Retina (tissue), 1 donor: ENCODE data around the gene KHDC4.

Source experiments
- DNase-seq: peaks from one replicate; pipeline ENCODE4 v3.0.0-alpha.2; 2016

Gene KHDC4

DNA sequence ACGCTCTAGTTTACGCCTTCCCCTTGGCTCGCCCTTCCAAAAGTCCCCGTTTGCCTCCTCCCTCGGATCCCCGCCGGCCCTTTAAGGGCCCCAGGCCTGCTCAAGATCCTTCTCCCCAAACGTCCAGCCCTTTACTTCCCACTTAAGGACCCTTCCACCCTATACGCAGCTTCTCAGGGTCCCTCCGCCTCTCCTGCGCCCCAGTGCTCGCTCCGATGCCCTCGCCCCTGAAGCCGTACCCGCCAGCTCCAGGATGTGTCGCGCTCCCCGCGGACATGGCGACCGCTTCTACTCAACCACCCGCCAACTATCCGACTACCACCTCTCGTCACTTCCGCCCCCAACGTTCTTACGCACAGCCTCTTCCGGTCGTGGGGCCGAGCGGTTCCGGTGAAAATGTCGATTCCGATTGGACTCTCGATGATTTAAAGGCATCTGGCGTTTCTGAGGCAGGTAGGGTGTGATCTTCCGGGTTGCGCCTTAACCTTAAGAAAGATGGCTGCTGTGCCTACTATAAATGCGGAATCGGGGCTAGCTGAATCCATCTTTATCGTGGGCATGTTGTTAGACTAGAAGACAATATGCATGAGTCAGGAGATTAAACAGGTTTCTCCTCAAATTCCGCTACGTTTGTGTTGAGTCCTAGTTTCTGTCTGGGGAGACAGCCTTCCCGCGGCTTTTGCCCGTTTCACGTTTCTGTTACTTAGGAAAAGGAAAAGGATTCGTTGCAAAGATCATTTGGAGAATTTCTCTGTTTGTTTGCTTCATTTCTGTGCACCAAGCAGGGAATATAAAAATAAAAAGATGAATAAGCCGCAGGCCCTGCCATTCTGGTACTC, at the start of gene KHDC4:
Gene KHDC4, minus strand, starts transcription at position 317 of the 839 bp plus-strand sequence. Its CDS starts 40 bp downstream, at position 277.
- DNase-seq = peak; percentile 97

DNA sequence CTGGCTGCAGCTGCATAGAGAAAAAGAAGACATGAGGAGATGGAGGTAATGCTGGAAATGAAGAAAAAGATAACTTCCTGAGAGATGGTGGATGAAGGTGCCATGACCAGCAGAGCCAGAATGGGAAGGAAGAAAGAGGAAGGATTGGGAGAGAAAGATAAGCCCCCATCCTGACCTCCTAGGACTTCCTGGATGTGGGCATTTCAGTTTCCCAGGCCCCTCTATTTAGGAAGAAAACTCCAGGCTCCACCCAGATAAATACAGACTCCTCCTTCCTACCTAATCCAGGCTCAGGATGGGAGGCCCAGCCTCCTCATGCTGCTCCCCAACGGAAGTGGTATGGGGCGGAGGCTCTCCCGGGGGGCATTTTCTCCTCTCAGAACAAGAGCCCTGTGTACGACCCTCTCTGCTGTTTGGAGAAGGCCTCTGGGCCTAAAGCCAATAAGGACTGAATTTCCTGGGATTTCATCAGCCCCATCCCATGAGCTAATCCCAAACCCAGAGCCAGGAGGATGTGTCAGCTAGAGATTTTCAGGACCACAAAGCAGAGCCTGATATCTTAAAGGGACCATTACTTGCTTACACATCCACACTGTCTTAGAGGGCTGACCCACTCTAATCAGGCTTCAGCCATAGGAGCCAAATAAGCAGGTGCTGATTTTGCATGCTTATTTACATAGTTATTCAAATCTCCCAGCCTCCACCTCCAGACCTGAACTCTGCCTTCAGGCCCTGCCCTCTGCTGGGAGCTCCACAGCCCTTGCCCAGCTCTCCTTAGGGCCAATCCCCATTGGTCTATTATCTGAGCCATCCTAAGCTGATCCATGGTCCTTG, 49.2 kb upstream of the KHDC4 start:
- DNase-seq = no peak

DNA sequence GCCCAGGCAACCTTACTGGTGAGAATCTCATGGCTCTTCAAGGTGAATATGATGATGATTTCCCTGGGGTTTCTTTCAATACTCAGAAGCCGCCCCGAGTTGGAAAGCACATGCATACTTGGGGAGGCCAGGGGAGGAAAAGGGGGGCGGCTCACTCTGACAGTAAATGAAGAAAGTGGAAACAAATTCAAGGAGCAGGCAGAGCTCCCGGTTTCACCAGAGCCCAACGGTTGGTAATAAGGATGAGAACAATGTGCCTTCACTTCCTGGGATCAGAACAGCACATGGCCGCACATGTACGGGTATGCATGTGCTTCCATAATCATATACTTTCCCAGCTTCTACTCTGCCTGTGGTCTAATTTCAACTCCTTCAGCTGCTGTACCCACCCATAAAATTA, 47.9 kb upstream of the KHDC4 start:
- no peak for DNase-seq

DNA sequence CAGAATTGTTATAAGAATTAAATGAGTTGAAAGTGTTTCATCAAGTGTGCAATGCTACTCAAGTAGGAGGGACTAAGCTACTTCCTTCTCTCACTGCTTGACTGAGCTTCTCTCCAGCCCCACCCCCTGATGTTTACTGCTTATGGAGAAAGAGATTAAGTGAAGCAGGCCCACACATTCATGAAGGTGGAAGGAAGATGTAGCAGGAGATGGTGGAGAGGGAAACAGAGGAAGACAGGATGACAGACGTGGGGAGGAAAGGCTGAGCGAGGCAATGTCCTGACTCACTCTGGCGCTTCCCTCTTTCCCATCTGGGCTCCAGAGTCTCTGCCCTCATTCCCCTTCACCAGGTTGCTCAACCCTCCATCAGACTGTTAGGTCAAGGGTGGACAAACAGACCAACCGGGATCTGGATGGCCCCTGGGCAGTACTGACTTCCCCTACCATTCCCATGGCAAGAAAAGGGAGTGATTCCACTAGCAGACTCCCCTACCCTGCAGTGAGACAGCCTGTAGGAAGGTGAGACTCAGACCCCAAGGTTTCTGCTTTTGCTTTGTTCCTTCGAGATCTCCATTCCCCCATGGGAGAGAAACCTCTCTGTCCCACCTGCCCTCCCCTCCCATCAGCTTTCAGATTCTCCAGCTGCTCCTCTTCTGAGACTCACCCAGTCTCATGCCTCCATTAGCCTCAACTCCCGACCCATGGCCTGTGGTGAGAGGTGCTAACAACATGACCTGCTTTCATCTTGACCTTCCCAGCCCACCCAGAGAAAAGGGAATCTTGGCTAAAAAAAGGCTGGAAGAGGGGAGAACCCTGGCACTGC, 47.3 kb upstream of the KHDC4 start:
- DNase-seq = peak; percentile 20

DNA sequence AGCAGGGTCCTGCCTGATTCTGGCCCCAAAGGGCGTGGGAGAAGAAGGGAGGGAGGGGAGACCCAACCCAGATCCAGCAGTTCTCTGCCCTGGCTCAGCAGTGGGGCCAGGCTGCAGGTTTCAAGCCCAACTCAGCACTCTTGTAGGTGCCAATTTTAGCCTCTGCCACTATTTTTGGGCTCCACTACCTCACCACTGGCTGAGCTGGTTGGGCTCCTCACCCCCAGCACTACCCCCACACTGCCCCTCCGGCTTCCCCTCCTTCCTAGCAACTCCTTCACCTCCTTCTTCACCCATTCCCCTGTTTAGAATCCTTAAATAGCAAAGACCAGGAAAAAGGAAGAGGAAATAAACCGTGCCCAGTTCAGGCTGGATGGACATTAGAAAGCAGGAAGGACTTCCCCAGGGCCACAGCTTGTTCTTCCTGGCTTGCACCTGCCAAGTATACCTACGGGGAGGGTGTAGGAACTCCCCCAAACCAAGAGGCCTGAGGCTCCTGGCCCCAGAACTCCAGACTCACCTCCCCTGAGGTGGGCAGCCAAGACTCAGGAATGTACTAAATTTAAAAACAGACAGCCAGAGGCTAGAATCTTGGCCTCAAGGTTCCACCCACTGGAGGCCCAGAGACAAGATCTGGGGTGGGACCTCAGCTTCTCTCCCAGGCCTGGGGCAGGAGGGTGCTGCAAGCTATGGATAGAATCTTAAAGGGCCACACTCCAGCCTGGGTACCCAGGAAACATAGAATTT, 45.6 kb upstream of the KHDC4 start:
- no peak for DNase-seq

DNA sequence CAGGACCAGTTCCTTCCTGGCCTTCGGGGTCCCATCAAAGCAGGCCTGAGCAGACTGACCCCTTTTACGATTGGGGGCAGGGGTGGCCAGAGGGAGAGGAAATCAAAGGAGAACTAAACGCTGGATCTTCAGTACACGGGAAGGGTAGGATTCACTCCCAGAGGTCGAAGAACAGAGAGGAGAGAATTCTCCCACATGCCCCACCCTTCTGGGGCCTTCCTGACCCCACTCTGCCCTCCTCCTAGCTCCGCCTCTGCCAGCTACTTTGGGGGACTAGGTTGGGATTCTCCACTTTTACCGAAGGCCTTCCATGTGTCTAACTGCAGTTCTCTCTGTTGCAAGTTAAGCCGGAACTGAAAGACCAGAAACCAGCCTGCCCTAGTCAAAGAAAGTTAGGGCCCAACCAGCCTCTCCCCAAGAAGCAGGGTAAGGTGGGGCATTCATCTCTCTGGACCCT, 44.8 kb upstream of the KHDC4 start:
- DNase-seq = no peak

DNA sequence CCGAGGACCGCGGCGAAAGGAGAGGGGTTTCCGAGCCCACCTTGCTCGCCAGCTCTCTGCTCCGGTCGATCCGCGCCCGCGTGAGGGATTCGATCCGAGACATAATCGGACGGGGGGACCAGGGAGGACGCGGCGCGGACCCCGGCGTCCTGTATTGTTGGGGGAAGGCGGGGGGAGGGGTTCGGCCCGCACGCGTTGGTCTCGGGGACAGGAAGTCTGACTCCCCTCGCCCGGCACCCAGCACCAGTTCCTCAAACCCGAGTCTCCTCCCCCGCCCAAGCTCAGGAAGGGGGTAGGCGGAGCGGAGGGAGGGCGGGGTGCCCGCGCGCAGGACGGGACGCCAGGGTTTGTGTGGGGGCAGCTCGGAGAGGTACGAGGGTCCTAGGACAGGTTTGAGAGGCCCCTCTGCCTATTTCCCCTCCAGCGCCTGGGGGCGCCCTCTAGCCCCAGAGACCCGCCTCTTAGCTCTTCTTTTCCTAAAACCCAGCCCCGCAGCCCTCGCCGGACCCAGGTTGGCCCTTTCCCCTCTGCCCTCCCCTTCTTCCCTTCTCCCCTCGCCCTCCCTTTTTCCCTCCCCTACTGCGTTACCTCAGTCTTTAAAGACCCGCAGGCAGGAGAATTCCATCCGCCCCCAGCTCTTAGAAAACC, 44.2 kb upstream of the KHDC4 start, which contains the start of gene ARHGEF2:
Gene ARHGEF2, minus strand, starts transcription at position 223 of the 648 bp plus-strand sequence. Its CDS starts 120 bp downstream, at position 103.
- DNase-seq = peak; percentile 74

DNA sequence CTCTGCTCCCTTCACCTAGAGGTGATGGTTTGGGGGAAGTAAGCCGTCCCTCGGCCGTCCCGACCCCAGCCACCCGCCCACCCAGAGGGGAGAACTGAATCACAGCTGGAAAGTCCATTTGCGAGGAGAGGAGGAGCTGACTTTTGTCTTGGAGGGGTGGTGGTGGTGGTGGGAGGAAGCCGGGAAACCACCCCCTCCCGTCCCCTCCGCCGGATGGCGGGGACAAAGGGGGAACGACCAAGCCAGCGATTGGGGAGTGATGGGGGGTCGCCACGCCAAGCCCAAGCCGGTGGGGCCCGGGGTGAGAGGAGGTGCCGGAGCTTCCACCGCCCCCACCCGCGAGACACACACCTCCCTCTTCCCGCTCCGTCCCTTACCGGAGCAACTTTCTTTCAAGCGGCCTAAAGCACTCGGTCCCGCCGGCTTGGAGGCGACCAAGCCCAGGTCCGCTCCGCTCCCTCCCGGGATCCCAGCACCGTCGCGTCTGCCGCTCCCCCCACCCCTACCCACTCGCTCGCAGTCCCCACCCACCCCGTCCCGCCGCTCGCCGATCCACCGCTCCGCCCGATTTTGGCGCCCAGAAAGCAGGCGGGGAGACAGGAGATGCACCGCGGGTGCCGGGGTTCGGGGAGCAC, 43.6 kb upstream of the KHDC4 start:
- peak; percentile 67 for DNase-seq

DNA sequence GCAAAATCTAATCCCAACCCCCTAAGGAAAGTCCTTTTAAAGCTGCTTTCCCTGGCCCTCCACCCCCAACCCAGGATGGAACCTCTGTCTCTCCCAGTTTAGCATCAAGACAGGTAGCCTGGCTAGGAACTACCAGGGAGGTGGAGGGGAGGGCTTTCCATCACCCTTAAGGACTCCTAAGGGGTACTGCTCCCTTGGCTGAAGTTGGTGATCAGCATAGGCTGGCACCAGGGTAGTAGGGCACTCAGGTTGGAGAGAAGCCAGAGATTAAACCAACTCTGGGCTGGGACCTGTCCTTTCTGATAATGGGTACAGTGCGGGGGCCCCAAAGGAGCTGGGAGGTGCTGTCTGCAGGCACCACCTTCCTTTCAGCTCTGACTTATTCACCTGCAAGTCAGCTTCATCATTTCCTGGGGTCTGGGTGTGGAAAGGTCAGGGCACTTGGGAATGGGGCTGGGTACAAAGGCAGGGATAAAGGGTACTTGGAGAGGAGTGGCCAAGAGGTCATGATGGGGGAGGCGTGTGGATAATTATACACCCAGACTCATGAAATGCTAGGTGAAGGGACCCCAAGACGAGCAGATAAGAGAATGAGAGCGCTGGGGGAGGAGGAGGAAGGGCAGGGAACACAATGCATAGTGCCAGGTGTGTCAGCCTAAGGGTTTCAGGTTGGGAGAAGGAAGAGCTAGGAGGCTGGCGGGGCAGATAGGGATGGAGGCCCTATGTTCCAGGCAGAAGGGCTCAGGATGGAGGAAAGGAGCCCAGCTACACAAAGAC, 42.9 kb upstream of the KHDC4 start:
- DNase-seq = peak; percentile 34

DNA sequence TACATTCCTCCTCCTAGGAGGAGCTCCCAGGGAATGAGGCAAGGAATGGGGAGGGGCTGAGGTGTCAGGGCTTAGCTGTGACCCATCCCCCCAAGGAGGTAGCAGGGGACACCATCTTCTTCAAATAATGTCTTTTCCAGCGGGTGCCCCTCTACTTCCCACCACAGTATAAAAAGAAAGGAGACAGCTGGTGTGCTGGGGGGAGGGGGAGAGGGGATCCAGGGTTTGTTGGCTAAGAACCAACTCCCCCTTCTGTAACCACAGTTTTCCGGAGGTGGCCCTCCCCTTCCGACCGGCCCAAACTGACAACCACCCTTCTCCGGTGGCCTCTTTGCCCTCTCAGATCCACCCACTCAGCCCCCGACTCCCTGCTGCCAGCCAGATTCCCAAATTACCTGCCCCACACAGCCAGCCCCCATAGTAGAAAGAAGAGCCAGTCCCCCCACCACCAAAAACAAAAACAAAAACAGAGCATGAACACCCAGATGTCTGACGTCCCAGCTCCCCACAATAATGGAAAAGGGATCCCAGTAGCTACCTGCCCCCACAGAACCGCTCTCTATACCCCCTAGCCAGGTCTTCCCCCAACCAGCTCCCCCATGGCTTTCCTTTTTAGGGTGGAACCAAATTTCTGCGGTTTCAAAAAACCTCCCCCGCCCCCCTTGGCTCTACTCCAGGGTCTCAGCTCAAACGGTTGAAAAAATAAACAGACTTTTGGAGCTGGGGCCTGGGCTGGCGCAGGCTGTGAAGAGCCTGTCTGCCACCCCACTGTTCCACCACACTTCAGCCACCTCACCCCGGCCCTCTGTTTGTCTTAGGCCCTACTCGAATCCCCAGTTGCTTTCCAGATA, 42.1 kb upstream of the KHDC4 start:
- peak; percentile 30 for DNase-seq

DNA sequence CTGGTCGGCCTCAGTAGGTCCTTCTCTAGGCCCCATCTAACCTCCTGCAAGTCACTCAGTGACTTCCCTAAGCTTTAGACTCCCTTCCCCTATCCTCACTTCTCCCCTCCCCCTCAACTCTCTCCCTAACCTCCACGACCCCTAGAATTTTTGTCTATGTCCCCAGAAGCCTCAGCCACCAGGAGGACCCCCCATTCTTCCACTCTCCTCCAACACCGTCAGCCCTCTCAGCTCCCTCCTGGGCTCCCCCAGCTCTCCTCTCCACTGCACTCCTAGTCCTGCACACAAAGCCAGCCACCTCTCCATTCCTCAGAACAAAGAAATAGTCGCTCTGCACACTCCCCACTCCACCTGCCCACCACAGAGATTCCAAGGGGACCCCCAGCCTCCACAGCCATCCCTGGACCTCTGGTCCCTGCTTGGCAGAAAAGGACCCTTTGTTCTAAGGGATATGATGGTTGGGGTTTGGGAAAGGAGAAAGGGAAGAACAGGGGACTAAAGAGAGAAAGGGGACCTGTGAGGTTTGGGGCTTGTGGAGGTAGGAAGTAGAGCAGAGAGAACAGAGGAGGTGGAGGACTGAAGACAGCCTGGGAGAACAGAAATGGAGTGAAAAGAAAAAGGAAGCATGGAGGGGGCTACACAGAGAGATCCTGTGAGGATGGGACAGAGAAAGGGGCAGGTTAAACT, 41.3 kb upstream of the KHDC4 start:
- DNase-seq = peak; percentile 43

DNA sequence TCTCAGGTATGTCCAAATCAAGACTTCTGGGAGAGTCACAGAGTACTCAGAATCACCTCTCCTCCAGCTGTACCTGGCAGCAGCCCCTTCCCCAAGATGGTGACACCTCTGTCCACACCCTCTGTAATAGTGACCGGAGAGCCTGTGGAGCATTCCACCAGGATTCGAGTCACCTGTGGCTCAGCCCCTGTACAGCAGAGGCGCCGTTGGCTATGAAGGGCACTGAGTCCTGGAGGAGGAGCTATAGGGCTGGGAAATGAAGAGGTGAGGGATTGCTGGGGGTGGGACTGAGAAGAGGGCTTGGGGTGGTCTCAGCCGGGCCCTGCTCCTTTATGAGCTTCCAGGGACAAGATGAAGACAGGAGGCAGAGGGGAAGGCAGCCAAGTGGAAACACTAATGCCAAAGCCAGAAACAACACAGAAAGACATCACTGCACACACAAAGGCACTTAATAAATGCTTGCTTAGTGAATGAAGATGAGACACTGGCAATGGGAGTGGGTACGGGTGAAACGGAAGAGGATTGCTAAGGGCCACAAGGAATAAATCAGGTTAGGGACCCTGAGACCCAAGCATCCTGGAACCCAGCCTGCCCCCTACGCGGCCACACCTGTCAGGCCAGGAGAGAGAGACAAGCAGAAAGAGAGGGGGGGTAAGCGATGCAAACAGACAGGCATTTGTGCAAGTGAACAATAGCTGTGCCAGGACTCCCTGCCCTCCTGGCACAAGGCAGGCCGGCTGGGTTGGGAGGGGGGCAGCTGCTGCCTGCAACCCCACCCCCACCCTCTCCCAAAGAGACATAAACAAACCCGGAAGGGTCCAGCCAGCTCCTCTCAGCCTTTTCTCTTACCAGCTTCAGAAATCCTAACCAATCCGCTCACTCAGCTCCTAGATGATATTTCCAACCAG, 40.2 kb upstream of the KHDC4 start:
- DNase-seq = peak; percentile 40

DNA sequence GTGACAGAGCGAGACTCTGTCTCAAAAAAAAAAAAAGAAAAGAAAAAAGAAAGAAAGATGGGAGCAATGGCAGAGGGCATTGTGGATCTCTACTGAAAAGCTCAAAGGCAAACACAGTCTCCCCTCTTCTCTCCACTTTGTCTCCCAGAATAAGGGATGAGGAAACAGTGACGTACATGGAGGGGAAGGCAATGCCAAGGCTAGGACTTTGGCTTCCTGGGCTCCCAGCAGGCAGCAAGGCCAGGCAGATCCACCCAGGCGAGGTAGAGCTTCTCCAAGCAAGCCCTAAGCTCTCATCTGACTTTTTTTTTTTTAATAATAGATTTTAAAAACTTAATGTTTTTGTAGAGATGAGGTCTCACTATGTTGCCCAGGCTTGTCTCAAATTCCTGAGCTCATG, 39.5 kb upstream of the KHDC4 start:
- DNase-seq = no peak

DNA sequence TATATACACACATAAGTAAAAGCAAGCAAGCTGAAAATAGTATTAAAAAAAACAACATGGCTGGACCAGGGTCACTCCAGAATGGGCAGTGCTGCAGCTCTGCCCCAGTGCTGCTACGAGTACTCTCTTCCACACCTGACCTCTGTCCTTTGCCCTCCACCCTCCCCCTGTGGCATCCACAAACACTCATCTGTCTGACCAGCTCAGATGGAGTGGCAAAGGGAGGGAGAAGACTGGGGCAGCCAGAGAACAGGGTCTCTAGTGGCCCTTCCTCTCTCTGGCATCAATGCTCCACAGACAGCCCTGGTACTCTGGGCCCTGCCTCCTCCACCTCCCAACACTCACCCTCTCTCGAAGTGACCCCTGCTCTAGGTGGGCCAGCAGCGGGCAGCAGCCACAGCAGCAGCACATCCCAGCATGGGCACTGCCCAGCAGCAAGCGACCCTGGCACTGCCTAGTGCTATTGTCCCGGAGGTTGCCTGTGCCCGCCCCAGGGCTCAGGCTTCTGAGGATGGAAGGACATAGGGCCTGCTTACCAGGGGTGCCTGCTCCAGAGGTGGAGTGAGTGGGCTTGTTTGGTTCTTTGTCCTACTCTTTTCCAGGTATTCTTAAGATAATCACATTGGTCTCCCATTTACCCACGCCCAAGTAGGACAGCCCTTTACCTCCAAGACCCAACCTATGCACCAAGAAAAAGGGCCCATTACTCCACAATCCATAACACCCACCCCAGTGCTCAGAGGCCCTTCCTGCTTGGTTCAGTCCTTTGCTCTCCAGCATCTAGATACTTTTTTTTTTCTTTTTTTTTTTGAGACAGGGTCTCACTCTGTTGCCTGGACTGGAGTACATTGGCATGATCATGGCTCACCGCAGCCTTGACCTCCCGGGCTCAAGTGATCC, 37.9 kb upstream of the KHDC4 start:
- DNase-seq = no peak

DNA sequence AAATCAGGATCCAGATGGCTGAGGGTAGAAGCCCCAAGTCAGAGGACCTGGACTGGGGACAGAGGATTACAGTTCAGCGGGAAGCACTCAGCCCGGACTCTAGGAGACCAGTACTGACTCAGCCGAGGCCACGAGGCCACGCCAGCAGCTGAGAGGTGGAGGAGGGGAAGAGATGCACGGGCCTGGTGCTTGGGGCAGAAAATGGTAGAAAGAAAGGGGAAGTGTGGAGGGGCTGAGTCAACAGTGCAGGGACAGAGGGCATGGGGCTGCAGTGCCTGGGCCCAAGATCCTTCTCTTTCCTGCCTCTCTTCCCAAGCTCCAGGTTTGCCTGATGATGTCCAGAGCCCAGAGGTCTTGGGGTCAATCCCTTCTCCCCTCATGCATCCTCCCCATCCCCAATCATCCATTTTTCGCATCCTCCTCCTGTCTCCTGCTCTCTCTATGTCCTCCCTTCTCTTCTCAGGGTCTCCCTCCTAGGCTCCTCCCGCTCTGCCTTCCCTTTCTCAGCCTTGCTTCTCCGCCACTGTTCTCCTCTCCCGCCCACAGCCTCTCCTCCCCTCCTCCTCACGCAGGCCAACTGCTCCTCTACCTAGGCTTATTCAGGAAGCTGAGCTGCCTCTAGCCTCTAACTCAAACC, 36.4 kb upstream of the KHDC4 start:
- DNase-seq = peak; percentile 28

DNA sequence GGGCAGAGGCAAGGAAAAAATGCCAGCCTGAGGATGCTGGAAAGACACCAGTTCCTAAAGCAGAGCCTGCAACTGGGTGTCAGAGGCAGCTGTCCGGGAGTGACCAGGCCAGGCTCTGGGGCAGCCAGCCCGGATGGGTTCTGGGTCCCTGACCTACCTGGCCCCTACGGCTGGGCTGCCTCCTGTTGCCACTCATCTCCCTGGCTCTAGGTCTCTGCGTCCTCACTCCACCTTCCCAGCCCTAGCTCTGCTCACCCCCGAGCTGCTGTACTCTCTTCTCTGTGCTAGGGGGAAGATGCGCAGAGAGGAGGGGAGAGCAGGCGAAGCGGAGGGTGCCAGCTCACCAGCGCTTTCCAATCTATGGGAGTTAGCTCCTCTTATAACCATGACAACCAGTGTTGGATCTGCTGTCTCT, 35.2 kb upstream of the KHDC4 start:
- DNase-seq = no peak
